GM13976 (cell line): ENCODE measurements around the gene SNCAIP.
"Not testable (repeated sequence)": the region's sequence is repeated elsewhere in the genome, so short reads cannot be mapped to it uniquely, and the experiment has no call there.

Experiments
- DNase-seq: peaks from one replicate; pipeline ENCODE4 v3.0.0; 2012; ENCODE audit warnings: low spot score
- CTCF ChIP-seq: IDR thresholded peaks from 2 replicates; pipeline ENCODE4 v1.5.1; 2012; ENCODE audit warnings: borderline replicate concordance, mild to moderate bottlenecking; ENCODE audit not compliant: insufficient read depth; ENCODE audit errors: extremely low read depth, missing control alignments, control extremely low read depth
- in situ Hi-C: fragments of 300-500 bp; cut with MboI; formaldehyde crosslinking; loops from one replicate; pipeline ENCODE4 v1.12.0; 2022; ENCODE audit warnings: low sequenced_read_pairs, mixed read lengths, inconsistent platforms; ENCODE audit not compliant: unreplicated experiment

The SNCAIP gene

DNA sequence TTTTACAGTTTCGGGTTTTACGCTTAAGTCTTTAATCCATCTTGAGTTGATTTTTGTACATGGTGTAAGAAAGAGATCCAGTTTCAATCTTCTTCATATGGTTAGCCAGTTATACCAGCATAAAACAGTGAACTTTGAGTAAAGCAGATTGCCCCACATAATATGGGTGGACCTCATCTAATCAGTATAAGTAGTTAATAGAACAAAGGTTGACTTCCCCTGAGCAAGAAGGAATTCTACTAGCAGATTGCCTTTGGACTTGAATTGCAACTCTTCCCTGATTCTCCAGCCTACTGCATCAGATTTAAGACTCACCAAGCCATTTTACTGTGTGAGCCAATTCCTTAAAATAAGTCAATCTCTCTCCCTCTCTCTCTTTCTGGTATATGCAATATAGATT, 173.2 kb downstream of the SNCAIP start:
- no peak for TF ChIP-seq CTCF
- no peak for DNase-seq

GRCh38 chr5:122486616-122487015, 174.6 kb downstream of the SNCAIP start:
- in situ Hi-C loops, DNase-seq: not testable (repeated sequence)

More for the DNA sequence above, 173.2 kb downstream of the SNCAIP start:
- in situ Hi-C loops = no loop called here

GRCh38 chr5:122490718-122491117, 178.7 kb downstream of the SNCAIP start:
- in situ Hi-C loops = loop anchor here (10.0 kb wide), 1 partner anchor 296 kb away; no protein-coding TSS in a partner anchor
- no peak for TF ChIP-seq CTCF
- DNase-seq = no peak

- peak; percentile 25 for DNase-seq
- no peak for TF ChIP-seq CTCF
- in situ Hi-C loops = loop anchor here (10.0 kb wide), 1 partner anchor 298 kb away; no protein-coding TSS in a partner anchor
These were observed 180.6 kb downstream of the SNCAIP start for GRCh38 chr5:122492675-122493074.

DNA sequence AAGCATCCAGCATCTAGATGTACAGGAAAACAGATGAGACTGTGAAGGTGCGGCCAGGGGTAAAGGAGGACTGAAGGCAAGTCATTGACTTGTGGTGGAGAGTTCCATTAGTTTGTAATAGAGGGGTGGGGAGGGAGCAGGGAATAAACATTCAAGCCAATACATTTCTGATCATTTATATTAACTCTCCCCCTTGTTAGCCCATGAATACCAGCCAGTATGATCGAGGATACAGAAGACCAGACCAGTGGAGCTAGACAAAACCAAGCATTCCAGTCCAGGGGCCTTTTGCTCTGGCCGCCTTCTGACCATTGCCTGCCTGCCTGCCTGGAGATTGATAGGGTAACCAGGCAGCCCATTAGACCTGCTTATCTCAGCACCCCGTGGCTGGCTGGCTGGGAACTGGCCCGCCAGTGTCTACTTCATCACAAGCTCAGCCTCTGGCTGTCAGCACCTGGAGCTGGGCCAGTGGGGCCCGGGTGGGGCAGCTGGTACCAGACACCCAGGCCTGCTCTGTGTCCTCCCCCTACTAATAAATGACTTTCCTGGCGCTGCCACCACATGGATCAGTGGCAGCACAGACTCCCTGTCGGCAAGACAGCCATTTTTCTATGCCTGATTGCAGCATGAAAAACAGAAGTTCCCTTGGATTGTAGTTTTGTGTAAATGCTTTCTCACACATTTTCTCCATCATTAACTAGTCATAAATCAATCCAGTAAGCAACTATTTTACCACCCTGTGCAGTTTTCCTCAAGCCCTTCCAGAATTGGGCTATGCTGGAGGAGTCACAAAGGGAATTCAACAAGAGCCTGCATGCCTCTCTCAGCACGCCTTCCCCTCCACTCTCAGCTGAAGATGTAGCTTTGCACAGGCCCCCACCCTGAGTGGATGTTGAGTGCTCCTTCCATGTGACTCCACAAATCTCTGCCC, 181.3 kb downstream of the SNCAIP start:
- no peak for DNase-seq
- in situ Hi-C loops = loop anchor here (10.0 kb wide), 1 partner anchor 299 kb away; no protein-coding TSS in a partner anchor

DNA sequence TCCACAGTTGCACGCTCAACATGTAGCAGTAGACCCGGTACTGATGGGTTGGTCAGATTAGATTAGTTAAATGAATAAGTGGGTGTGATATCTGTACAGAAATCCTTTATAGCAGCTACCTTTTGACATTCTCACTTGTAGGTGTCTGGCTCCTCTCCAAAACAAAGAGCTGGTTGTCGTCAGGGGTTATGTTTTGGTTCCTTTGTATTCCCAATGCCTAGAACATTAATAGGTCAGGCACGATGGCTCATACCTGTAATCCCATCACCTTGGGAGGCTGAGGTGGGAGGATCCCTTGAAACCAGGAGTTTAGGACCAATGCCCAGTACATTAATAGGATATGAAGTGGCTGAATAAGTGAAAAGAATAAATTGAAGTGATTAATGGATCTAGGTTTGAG, 182.1 kb downstream of the SNCAIP start:
- no peak for DNase-seq
- in situ Hi-C loops = loop anchor here (10.0 kb wide), 1 partner anchor 299 kb away; no protein-coding TSS in a partner anchor
- no peak for TF ChIP-seq CTCF

More for the DNA sequence above, 181.3 kb downstream of the SNCAIP start:
- no peak for TF ChIP-seq CTCF

GRCh38 chr5:122498163-122498562, 186.1 kb downstream of the SNCAIP start:
- in situ Hi-C loops = loop anchor here (10.0 kb wide), 1 partner anchor 303 kb away; no protein-coding TSS in a partner anchor
- no peak for DNase-seq
- no peak for TF ChIP-seq CTCF
